HCT116 (cell line): ENCODE data around the gene POLR2I. TPM values are rescaled to one million over a fixed set of nuclear protein-coding genes. Genes with fewer than 3 reads are reported as not detected.

Experiments
- ATAC-seq: fragments of 200-7000 bp; cut with Tn5 transposase; 2 replicates; pipeline ENCODE4 v1.9.1; 2020; ENCODE audit warnings: mild to moderate bottlenecking, moderate library complexity
- BruUV-seq: library from RNA; stranded (reverse); fragments of 400-500 nt; replicated peaks from 2 replicates; lab custom pipeline; 2021; lab: Mats Ljungman, UMichigan
- CTCF ChIA-PET: fragments of 300-600 bp; sonication (Branson Sonifier 250); formaldehyde crosslinking; loops from one replicate; lab custom pipeline; 2021; ENCODE audit warnings: antibody characterized with exemption; lab: Charles Lee
- POLR2A ChIA-PET: fragments of 300-600, 350-600 bp; sonication (Branson Sonifier 250); formaldehyde crosslinking; loops from one replicate; lab custom pipeline; 2021; ENCODE audit warnings: antibody characterized with exemption; lab: Charles Lee
- RAD21 ChIA-PET, 2 experiments: fragments of 300-600 bp; sonication (Branson Sonifier 250); formaldehyde crosslinking; loops; one replicate each; lab custom pipeline; 2023; ENCODE audit warnings: low total read pairs in 2 of 2; ENCODE audit not compliant: uncharacterized antibody in 2 of 2, unreplicated experiment in 2 of 2, low non-redundant PET in 1 of 2; lab: Charles Lee
- DNase-seq: peaks from one replicate; pipeline ENCODE4 v3.0.0-alpha.2; 2010; ENCODE audit warnings: low read depth, low spot score
- H2AFZ ChIP-seq: fragments of 200-600 bp; shearing (Covaris generic), sonication (generic); 2 replicates; pipeline ENCODE4 v1.6.1; 2017; ENCODE audit warnings: low read depth, mixed run types, mixed read lengths, antibody characterized with exemption, low read length; ENCODE audit not compliant: poor library complexity, severe bottlenecking
- H3K27ac ChIP-seq: 2 replicates; pipeline ENCODE4 v1.5.1; 2012; ENCODE audit warnings: low read depth, low read length
- H3K27me3 ChIP-seq: fragments of 200-600 bp; sonication (generic); 2 replicates; pipeline ENCODE4 v1.6.1; 2016; ENCODE audit warnings: mixed run types, low read length, mixed read lengths; ENCODE audit not compliant: insufficient read depth
- H3K36me3 ChIP-seq, 2 experiments: fragments of 200-500 bp in 1 of 2; fragments of 200-600 bp in 1 of 2; sonication (Bioruptor generic) in 1 of 2; sonication (generic) in 1 of 2; 2 replicates each; pipeline versions ENCODE4 v1.5.1 to v1.6.1; 2014 to 2016; ENCODE audit warnings: low read length in 2 of 2, inconsistent platforms in 1 of 2, mixed read lengths in 1 of 2, mixed run types in 1 of 2; ENCODE audit not compliant: insufficient read depth in 2 of 2, control insufficient read depth in 1 of 2
- H3K4me1 ChIP-seq, 2 experiments: fragments of 200-600 bp in 1 of 2; sonication (generic) in 1 of 2; 2 replicates each; pipeline versions ENCODE4 v1.5.1 to v1.6.1; 2012 to 2017; ENCODE audit warnings: low read length in 2 of 2, inconsistent platforms in 1 of 2, mild to moderate bottlenecking in 1 of 2, mixed read lengths in 1 of 2, mixed run types in 1 of 2, moderate library complexity in 1 of 2; ENCODE audit not compliant: insufficient read depth in 2 of 2, control insufficient read depth in 1 of 2
- H3K4me2 ChIP-seq: fragments of 200-600 bp; sonication (generic); 2 replicates; pipeline ENCODE4 v1.6.1; 2017; ENCODE audit warnings: mixed run types, low read length, mixed read lengths
- H3K4me3 ChIP-seq, 2 experiments: fragments of 200-600 bp in 1 of 2; sonication (generic) in 1 of 2; replicated peaks in 1 of 2; 2 replicates each; pipeline ENCODE4 v1.5.1; 2011 to 2016; ENCODE audit warnings: low read length in 2 of 2, control low read depth in 1 of 2, low read depth in 1 of 2, mild to moderate bottlenecking in 1 of 2, mixed read lengths in 1 of 2, mixed run types in 1 of 2
- H3K79me2 ChIP-seq: fragments of 200-600 bp; sonication (generic); 2 replicates; pipeline ENCODE4 v1.6.1; 2017; ENCODE audit warnings: mild to moderate bottlenecking, mixed run types, low read length, moderate library complexity, mixed read lengths; ENCODE audit not compliant: insufficient read depth
- H3K9ac ChIP-seq: fragments of 200-600 bp; sonication (generic); 2 replicates; pipeline ENCODE4 v1.6.1; 2016; ENCODE audit warnings: low read length, mixed read lengths
- H3K9me2 ChIP-seq: fragments of 200-600 bp; sonication (generic), shearing (Covaris generic); 2 replicates; pipeline ENCODE4 v1.6.1; 2017; ENCODE audit warnings: mixed run types, mild to moderate bottlenecking, moderate library complexity; ENCODE audit not compliant: insufficient read depth
- H3K9me3 ChIP-seq, 2 experiments: fragments of 200-500 bp in 1 of 2; fragments of 200-600 bp in 1 of 2; sonication (Bioruptor generic) in 1 of 2; sonication (generic) in 1 of 2; 2 replicates each; pipeline ENCODE4 v1.6.1; 2014 to 2017; ENCODE audit warnings: low read length in 2 of 2, mixed read lengths in 2 of 2, inconsistent platforms in 1 of 2, low read depth in 1 of 2, mild to moderate bottlenecking in 1 of 2, mixed run types in 1 of 2, moderate library complexity in 1 of 2; ENCODE audit not compliant: control insufficient read depth in 1 of 2, insufficient read depth in 1 of 2
- H4K20me1 ChIP-seq: fragments of 200-600 bp; sonication (generic), shearing (Covaris generic); 2 replicates; pipeline ENCODE4 v1.6.1; 2017; ENCODE audit warnings: mixed run types, mild to moderate bottlenecking, moderate library complexity; ENCODE audit not compliant: insufficient read depth
- CBX3 ChIP-seq: IDR thresholded peaks from 2 replicates; pipeline ENCODE4 v1.6.1; 2012; ENCODE audit warnings: low read depth
- EGR1 ChIP-seq: IDR thresholded peaks from 2 replicates; pipeline ENCODE4 v1.6.1; 2012; ENCODE audit warnings: low read depth
- EZH2 ChIP-seq: fragments of 200-600 bp; sonication (generic); IDR thresholded peaks from 2 replicates; pipeline ENCODE4 v1.6.1; 2017; ENCODE audit warnings: antibody characterized with exemption, mixed run types
- EZH2phosphoT487 ChIP-seq: fragments of 200-600 bp; IDR thresholded peaks from 2 replicates; pipeline ENCODE4 v1.6.1; 2018; ENCODE audit warnings: antibody characterized with exemption, borderline replicate concordance
- FOSL1 ChIP-seq: IDR thresholded peaks from 2 replicates; pipeline ENCODE4 v1.6.1; 2012; ENCODE audit warnings: low read depth
- JUND ChIP-seq: IDR thresholded peaks from 2 replicates; pipeline ENCODE4 v1.6.1; 2012
- POLR2AphosphoS5 ChIP-seq: IDR thresholded peaks from 2 replicates; pipeline ENCODE4 v1.6.1; 2011; ENCODE audit warnings: mild to moderate bottlenecking, low read depth, low read length, moderate library complexity
- RAD21 ChIP-seq: IDR thresholded peaks from 2 replicates; pipeline ENCODE4 v1.6.1; 2012; ENCODE audit warnings: low read depth, mild to moderate bottlenecking
- SP1 ChIP-seq: IDR thresholded peaks from 2 replicates; pipeline ENCODE4 v1.6.1; 2012; ENCODE audit warnings: low read depth
- TCF7L2 ChIP-seq: IDR thresholded peaks from 2 replicates; pipeline ENCODE4 v1.7.0; 2011; ENCODE audit warnings: borderline replicate concordance, inconsistent platforms; ENCODE audit not compliant: insufficient read depth, insufficient read length; ENCODE audit errors: extremely low read depth
- YY1 ChIP-seq: IDR thresholded peaks from 2 replicates; pipeline ENCODE4 v1.6.1; 2011; ENCODE audit warnings: low read length, low read depth, moderate library complexity, mild to moderate bottlenecking; ENCODE audit not compliant: insufficient replicate concordance; ENCODE audit errors: extremely low read depth
- ZNF274 ChIP-seq: fragments of 200-500 bp; sonication (Bioruptor generic); IDR thresholded peaks from 2 replicates; pipeline ENCODE4 v1.6.1; 2014; ENCODE audit warnings: mild to moderate bottlenecking, low read depth, low read length, inconsistent platforms
- intact Hi-C: fragments of 100-400 bp; cut with micrococcal nuclease; formaldehyde crosslinking; loops from 2 replicates; pipeline ENCODE4 v1.10.0; 2022
- total RNA-seq: library from RNA; stranded (reverse); gene quantifications from one replicate; pipeline ENCODE4 v1.2.1, GENCODE V29; 2021; ENCODE audit not compliant: unreplicated experiment
- TF ChIP-seq, protein P1 (sequence below), 3 experiments: fragments of 200-600 bp in 1 of 3; sonication (generic) in 1 of 3; IDR thresholded peaks in 2 of 3; conservative IDR thresholded peaks in 1 of 3; 2 replicates each; pipeline ENCODE4 v1.5.1; 2012 to 2017; ENCODE audit warnings: low read depth in 2 of 3, low read length in 2 of 3, antibody characterized with exemption in 1 of 3, borderline replicate concordance in 1 of 3, control low read depth in 1 of 3, mild to moderate bottlenecking in 1 of 3, mixed read lengths in 1 of 3, mixed run types in 1 of 3, moderate library complexity in 1 of 3; ENCODE audit not compliant: insufficient read depth in 1 of 3
- TF ChIP-seq, protein P2 (sequence below): IDR thresholded peaks from 2 replicates; pipeline ENCODE4 v1.6.1; 2012
- TF ChIP-seq, protein P3 (sequence below): IDR thresholded peaks from 2 replicates; pipeline ENCODE4 v1.6.1; 2011; ENCODE audit warnings: mild to moderate bottlenecking, low read length, moderate library complexity; ENCODE audit not compliant: insufficient replicate concordance; ENCODE audit errors: extremely low read depth

POLR2I gene
- total RNA-seq, 1 experiment from 2014 or later, result 108 TPM

DNA sequence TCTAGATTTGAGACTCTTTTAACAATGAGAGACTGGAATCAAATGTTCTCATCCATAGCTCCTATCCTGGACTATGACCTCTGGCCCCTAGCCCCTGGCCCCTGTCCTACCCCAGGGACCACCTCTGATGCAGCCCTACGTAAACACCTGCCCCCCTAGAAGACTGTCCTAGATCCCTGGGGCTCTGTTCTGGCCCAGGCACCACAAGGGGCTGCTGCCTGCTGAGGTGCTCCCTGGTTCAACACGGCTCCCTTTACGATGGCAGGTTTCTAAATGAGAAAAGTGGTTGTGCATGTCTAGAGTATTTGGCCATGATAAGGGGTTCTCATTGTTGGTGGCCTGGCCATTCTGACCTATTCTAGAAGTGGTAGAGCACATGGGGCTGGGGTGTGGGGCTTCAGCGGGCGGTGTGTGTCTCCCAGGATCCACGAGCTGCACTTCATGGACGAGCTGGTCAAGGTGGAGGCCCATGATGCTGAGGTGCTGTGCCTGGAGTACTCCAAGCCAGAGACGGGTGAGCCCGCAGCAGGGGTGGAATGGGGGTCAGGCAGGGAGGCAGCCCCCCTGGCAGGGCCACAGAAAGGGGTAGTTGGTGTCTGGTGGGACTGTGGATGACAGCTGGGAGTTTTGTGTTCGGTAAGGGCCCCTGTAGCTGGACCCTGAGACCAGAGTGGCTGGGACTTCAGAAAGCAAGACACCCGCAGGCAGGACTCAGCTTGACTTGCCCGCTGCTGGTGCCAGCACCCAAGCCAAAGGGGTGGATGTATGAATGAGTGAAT, 30.3 kb downstream of the POLR2I start:
- no peak overlapping the region for H3K9ac ChIP-seq
- intact Hi-C loops, result no loop called here
- no peaks in the 10 kb centered on the region for H3K79me2 ChIP-seq
- peaks cover 25 to 50% of the 10 kb centered on the region in 2 experiments for H3K36me3 ChIP-seq
- H2AFZ ChIP-seq, result no peak overlapping the region
- no peaks in the 10 kb centered on the region for H3K9me3 ChIP-seq
- no TSS peak for BruUV-seq
- H3K9me2 ChIP-seq, result no peaks in the 10 kb centered on the region
- no peaks in the 10 kb centered on the region for H3K27me3 ChIP-seq
- no peak overlapping the region for H3K27ac ChIP-seq
- H4K20me1 ChIP-seq, result no peaks in the 10 kb centered on the region
- no peak for TF ChIP-seq CBX3
- TF ChIP-seq SP1, result no peak
- no peak overlapping the region for H3K4me2 ChIP-seq
- RAD21 ChIA-PET, result no interaction called here
- CTCF ChIA-PET, result no interaction called here
- DNase-seq, result no peak
- ATAC-seq, result no peak
- POLR2A ChIA-PET, result no interaction called here
- H3K4me1 ChIP-seq, result no peaks in the 10 kb centered on the region
- H3K4me3 ChIP-seq, result no peak overlapping the region

DNA sequence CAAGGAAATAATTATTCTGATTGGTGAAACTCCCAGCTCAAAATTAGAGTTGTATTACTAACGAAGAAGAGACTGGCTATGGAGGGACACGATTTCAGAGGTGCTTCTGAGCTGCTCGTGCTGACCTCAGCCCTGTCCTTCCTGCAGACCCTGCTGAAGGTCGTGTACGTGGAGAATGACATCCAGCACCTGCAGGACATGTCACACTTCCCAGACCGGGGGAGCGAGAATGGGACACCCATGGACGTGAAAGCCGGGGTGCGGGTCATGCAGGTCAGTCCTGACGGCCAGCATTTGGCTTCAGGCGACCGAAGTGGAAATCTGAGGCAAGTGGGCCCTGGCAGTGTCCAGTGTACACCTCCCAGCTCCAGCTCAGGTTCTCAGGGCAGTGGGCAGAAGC, 31.8 kb downstream of the POLR2I start:
- no peak overlapping the region for H3K4me3 ChIP-seq
- H3K4me2 ChIP-seq, result no peak overlapping the region
- DNase-seq, result no peak
- intact Hi-C loops, result no loop called here
- CTCF ChIA-PET, result no interaction called here
- H3K79me2 ChIP-seq, result no peaks in the 10 kb centered on the region
- no peak overlapping the region for H3K27ac ChIP-seq
- no peaks in the 10 kb centered on the region for H3K9me3 ChIP-seq
- no peaks in the 10 kb centered on the region for H3K9me2 ChIP-seq
- no peaks in the 10 kb centered on the region for H3K4me1 ChIP-seq
- RAD21 ChIA-PET, result no interaction called here
- H2AFZ ChIP-seq, result no peak overlapping the region
- no peak for ATAC-seq
- H3K9ac ChIP-seq, result no peak overlapping the region
- H3K27me3 ChIP-seq, result no peaks in the 10 kb centered on the region
- POLR2A ChIA-PET, result no interaction called here
- H4K20me1 ChIP-seq, result no peaks in the 10 kb centered on the region
- peaks cover 22 to 50% of the 10 kb centered on the region in 2 experiments for H3K36me3 ChIP-seq
- BruUV-seq, result no TSS peak
- TF ChIP-seq, protein P1, sequence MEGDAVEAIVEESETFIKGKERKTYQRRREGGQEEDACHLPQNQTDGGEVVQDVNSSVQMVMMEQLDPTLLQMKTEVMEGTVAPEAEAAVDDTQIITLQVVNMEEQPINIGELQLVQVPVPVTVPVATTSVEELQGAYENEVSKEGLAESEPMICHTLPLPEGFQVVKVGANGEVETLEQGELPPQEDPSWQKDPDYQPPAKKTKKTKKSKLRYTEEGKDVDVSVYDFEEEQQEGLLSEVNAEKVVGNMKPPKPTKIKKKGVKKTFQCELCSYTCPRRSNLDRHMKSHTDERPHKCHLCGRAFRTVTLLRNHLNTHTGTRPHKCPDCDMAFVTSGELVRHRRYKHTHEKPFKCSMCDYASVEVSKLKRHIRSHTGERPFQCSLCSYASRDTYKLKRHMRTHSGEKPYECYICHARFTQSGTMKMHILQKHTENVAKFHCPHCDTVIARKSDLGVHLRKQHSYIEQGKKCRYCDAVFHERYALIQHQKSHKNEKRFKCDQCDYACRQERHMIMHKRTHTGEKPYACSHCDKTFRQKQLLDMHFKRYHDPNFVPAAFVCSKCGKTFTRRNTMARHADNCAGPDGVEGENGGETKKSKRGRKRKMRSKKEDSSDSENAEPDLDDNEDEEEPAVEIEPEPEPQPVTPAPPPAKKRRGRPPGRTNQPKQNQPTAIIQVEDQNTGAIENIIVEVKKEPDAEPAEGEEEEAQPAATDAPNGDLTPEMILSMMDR (IDR thresholded peaks at IDR 0.05 in 2 of 3, conservative IDR thresholded peaks at IDR 0.05 in 1 of 3; ENCODE audit: borderline replicate concordance in 1 of 3, insufficient read depth in 1 of 3, low read depth in 2 of 3, low read length in 2 of 3), result no peak
- TF ChIP-seq CBX3 (no peak), YY1 (no peak), JUND (no peak), POLR2AphosphoS5 (no peak), TCF7L2 (no peak), SP1 (no peak), ZNF274 (no peak), EZH2phosphoT487 (no peak), RAD21 (no peak), EGR1 (no peak), EZH2 (no peak), FOSL1 (no peak)
- TF ChIP-seq, protein P2, sequence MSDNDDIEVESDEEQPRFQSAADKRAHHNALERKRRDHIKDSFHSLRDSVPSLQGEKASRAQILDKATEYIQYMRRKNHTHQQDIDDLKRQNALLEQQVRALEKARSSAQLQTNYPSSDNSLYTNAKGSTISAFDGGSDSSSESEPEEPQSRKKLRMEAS, result no peak
- TF ChIP-seq, protein P3, sequence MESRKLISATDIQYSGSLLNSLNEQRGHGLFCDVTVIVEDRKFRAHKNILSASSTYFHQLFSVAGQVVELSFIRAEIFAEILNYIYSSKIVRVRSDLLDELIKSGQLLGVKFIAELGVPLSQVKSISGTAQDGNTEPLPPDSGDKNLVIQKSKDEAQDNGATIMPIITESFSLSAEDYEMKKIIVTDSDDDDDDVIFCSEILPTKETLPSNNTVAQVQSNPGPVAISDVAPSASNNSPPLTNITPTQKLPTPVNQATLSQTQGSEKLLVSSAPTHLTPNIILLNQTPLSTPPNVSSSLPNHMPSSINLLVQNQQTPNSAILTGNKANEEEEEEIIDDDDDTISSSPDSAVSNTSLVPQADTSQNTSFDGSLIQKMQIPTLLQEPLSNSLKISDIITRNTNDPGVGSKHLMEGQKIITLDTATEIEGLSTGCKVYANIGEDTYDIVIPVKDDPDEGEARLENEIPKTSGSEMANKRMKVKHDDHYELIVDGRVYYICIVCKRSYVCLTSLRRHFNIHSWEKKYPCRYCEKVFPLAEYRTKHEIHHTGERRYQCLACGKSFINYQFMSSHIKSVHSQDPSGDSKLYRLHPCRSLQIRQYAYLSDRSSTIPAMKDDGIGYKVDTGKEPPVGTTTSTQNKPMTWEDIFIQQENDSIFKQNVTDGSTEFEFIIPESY, result no peak
